ENCODE results near the gene COPE.

Gene COPE

GRCh38 chr19:18853755-18854427 is 65.3 kb downstream of the COPE start:
- DNase-seq (ENCODE audit: extremely low read depth in 1 of 2, low read depth in 1 of 2), result no peak

- no peak for DNase-seq (ENCODE audit: extremely low read depth in 1 of 2, low read depth in 1 of 2)
These were observed 66.5 kb downstream of the COPE start for GRCh38 chr19:18852648-18853047.

GRCh38 chr19:18851673-18852325 is 67.4 kb downstream of the COPE start:
- no peak for DNase-seq (ENCODE audit: extremely low read depth in 1 of 2, low read depth in 1 of 2)

GRCh38 chr19:18850471-18851375 is 68.5 kb downstream of the COPE start:
- no peak for DNase-seq (ENCODE audit: extremely low read depth in 1 of 2, low read depth in 1 of 2)

- DNase-seq (ENCODE audit: extremely low read depth in 1 of 2, low read depth in 1 of 2), result no peak
These were observed 69.3 kb downstream of the COPE start for GRCh38 chr19:18849838-18850400.

All from activated CD8-positive, alpha-beta memory T cell treated with anti-CD3 and anti-CD28 coated beads for 1 hour (primary cell).